ENCODE data around the gene PKNOX2.
"Not testable (repeated sequence)": the region's sequence is repeated elsewhere in the genome, so short reads cannot be mapped to it uniquely, and the experiment has no call there.

The PKNOX2 gene

DNA sequence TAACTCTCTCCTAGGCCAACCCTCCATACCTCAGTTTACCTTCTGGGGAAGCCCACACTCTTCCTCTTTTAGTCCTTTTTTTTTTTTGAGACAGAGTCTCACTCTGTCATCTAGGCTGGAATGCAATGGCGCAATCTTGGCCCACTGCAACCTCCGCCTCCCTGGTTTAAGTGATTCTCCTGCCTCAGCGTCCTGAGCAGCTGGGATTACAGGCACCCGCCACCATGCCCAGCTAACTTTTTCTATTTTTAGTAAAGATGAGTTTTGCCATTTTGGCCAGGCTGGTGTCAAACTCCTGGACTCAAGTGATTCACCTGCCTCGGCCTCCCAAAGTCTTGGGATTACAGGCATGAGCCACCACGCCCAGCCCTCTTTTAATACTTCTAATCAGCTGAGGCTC, 58.6 kb downstream of the PKNOX2 start:
- not testable (repeated sequence) for H3K4me3 ChIP-seq (ENCODE audit: low read depth, low read length); H2AFZ ChIP-seq (ENCODE audit: low read length, unreplicated experiment); H3K79me2 ChIP-seq (ENCODE audit: control insufficient read depth, insufficient read depth, low read length, unreplicated experiment); H3K36me3 ChIP-seq (ENCODE audit: insufficient read depth, low read length); H3K27ac ChIP-seq (ENCODE audit: low read depth, low read length); H3K4me1 ChIP-seq (ENCODE audit: control insufficient read depth, insufficient read depth, low read length, unreplicated experiment)
- H3K27me3 ChIP-seq (ENCODE audit: insufficient read depth, low read length): peaks cover 38% of the 10 kb centered on the region

DNA sequence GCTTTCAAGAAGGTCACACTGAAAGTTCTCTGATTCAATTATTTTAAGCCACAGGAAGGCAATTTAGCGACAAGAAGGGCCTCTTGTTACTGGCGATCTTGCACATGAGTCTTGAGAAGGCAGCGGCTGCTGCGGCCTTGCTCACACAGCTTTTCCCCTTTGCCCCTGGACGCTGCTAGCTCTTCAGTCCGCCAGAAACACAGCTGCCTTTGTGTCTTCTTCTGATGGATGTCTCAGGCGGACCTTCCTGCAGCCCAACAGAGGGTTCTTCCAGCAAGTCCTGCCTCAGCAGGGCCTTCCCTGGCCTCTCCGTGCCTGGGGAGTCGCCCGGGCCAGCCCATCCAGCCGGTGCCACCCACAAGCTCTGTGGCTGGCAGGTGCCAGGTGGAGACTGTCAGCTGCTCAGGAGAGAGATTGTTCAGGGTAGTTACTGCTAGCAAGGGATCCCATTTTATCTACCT, 59.4 kb downstream of the PKNOX2 start:
- no peak overlapping the region for H3K27ac ChIP-seq (ENCODE audit: low read depth, low read length)
- no peaks in the 10 kb centered on the region for H3K79me2 ChIP-seq (ENCODE audit: control insufficient read depth, insufficient read depth, low read length, unreplicated experiment)
- no peak overlapping the region for H3K4me3 ChIP-seq (ENCODE audit: low read depth, low read length)
- peaks cover 30% of the 10 kb centered on the region for H3K27me3 ChIP-seq (ENCODE audit: insufficient read depth, low read length)
- H3K4me1 ChIP-seq (ENCODE audit: control insufficient read depth, insufficient read depth, low read length, unreplicated experiment): no peaks in the 10 kb centered on the region
- no peak overlapping the region for H2AFZ ChIP-seq (ENCODE audit: low read length, unreplicated experiment)
- H3K36me3 ChIP-seq (ENCODE audit: insufficient read depth, low read length): no peaks in the 10 kb centered on the region

DNA sequence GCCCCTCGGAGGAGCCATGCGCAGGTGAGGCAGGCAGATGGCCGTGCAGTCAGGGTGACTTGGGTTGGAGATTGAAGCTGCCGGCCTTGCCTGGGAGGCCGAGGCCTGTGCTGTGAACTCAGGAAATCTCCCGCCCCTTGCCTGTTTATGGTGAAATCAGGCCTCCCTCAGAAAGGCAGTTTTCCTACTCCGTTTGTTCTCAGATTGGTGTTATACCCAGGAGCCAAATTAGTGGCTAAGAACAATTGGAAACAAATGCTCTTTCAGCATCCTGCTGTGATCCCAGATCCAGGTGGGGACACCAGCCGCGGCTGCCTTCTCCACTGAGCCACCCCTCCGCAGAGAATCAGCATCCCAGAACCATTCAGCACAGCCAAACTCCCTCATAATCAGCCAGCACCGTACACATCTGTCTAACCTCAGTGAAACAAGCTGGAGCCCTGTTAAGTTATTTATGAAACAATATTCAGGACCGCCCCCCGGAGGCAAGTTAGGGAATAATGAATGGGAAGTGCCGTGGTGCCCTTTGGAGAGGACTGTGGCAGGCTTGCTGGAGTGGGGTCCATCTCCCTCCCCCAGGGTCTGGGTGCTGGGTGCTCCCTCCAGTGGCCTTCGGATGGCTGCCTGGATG, 60.0 kb downstream of the PKNOX2 start:
- Histone ChIP-seq H3K4me1 (ENCODE audit: control insufficient read depth, insufficient read depth, low read length, unreplicated experiment) (no peaks in the 10 kb centered on the region), H3K27ac (ENCODE audit: low read depth, low read length) (no peak overlapping the region), H2AFZ (ENCODE audit: low read length, unreplicated experiment) (no peak overlapping the region), H3K36me3 (ENCODE audit: insufficient read depth, low read length) (no peaks in the 10 kb centered on the region), H3K27me3 (ENCODE audit: insufficient read depth, low read length) (peaks cover 30% of the 10 kb centered on the region), H3K79me2 (ENCODE audit: control insufficient read depth, insufficient read depth, low read length, unreplicated experiment) (no peaks in the 10 kb centered on the region), H3K4me3 (ENCODE audit: low read depth, low read length) (no peak overlapping the region)

DNA sequence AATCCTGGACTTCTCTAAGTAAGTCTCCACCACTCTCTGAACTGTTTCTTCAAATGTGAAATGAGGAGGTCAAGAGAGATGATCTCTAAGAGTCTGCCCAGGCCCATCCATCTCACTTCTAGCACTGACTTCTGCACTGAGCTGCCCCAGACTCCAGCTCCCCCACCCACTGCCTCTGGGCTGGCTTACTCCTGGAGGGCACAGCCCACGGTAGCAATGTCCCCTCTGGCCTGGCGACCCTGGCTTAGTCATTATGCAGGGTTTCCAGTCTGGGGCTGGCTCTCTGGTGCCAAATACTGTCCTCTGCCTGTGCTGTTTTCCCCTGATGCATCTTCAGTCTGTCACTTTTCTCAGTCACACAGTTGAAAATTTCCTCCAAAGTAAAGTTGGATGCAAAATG, 60.9 kb downstream of the PKNOX2 start:
- Histone ChIP-seq H3K36me3 (ENCODE audit: insufficient read depth, low read length) (no peaks in the 10 kb centered on the region), H3K4me1 (ENCODE audit: control insufficient read depth, insufficient read depth, low read length, unreplicated experiment) (no peaks in the 10 kb centered on the region), H3K79me2 (ENCODE audit: control insufficient read depth, insufficient read depth, low read length, unreplicated experiment) (no peaks in the 10 kb centered on the region), H3K27ac (ENCODE audit: low read depth, low read length) (no peak overlapping the region), H3K27me3 (ENCODE audit: insufficient read depth, low read length) (peaks cover 31% of the 10 kb centered on the region), H2AFZ (ENCODE audit: low read length, unreplicated experiment) (no peak overlapping the region), H3K4me3 (ENCODE audit: low read depth, low read length) (no peak overlapping the region)

DNA sequence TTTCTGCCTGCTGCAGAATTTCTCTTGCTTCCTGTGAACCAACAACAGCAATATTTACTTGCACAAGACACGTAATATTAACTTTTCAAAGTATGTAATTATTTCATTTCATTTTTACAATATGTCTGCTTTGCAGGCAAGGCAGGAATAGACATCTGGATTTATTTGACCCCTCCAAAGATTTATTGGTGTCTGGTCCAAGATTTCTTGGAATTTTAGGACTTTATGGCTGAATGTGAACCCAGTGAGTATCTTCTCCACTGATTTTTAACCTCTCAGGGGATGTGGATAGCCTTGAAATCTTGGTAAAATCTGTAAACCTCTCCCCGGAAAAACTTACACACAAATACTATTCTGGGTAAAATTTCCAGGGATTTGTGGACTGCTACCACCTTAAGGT, 61.5 kb downstream of the PKNOX2 start:
- H3K27ac ChIP-seq (ENCODE audit: low read depth, low read length): no peak overlapping the region
- no peaks in the 10 kb centered on the region for H3K4me1 ChIP-seq (ENCODE audit: control insufficient read depth, insufficient read depth, low read length, unreplicated experiment)
- H3K79me2 ChIP-seq (ENCODE audit: control insufficient read depth, insufficient read depth, low read length, unreplicated experiment): no peaks in the 10 kb centered on the region
- no peaks in the 10 kb centered on the region for H3K36me3 ChIP-seq (ENCODE audit: insufficient read depth, low read length)
- H3K4me3 ChIP-seq (ENCODE audit: low read depth, low read length): no peak overlapping the region
- peaks cover 35% of the 10 kb centered on the region for H3K27me3 ChIP-seq (ENCODE audit: insufficient read depth, low read length)
- no peak overlapping the region for H2AFZ ChIP-seq (ENCODE audit: low read length, unreplicated experiment)

DNA sequence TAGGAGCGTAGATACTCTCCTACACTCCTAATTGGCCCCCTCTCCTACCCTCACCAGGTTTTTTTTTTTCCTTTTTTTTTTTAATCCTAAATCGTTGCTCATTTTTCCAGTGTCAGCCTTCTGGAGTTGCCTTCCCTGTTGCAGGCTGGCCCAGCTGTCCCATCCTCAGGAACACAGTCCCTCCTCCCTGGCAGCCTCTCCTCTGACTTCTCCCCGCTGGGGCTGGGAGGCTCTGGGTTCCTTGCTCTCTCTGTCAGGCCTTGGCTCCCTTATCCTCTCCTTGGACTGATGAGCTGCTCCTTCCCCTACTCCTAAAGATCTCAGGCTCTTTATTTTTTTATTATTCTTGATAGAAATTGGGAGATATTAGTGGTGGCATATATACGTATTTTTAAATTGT, 62.2 kb downstream of the PKNOX2 start:
- no peak overlapping the region for H3K4me3 ChIP-seq (ENCODE audit: low read depth, low read length)
- no peaks in the 10 kb centered on the region for H3K4me1 ChIP-seq (ENCODE audit: control insufficient read depth, insufficient read depth, low read length, unreplicated experiment)
- H3K36me3 ChIP-seq (ENCODE audit: insufficient read depth, low read length): no peaks in the 10 kb centered on the region
- no peaks in the 10 kb centered on the region for H3K79me2 ChIP-seq (ENCODE audit: control insufficient read depth, insufficient read depth, low read length, unreplicated experiment)
- H2AFZ ChIP-seq (ENCODE audit: low read length, unreplicated experiment): no peak overlapping the region
- H3K27me3 ChIP-seq (ENCODE audit: insufficient read depth, low read length): peaks cover 42% of the 10 kb centered on the region
- H3K27ac ChIP-seq (ENCODE audit: low read depth, low read length): no peak overlapping the region

DNA sequence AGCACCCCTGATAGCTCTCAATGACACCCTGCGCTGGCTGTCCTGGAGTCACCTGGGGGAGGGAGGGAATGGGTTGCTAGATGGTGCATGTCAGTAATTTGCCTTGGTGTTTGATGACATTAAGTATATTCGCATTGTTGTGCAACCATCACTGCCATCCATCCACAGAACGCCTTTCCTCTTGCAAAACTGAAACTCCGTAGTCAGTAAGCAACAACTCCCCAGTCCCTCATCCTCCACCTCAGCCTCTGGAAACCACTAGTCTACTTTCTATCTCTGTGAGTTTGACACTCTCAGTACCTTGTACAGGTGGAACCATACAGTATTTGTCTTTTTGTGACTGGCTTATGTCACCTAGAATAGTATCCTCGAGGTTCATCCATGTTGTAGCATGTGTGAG, 62.6 kb downstream of the PKNOX2 start:
- Histone ChIP-seq H3K4me1 (ENCODE audit: control insufficient read depth, insufficient read depth, low read length, unreplicated experiment) (no peaks in the 10 kb centered on the region), H3K36me3 (ENCODE audit: insufficient read depth, low read length) (no peaks in the 10 kb centered on the region), H3K27ac (ENCODE audit: low read depth, low read length) (no peak overlapping the region), H3K27me3 (ENCODE audit: insufficient read depth, low read length) (peaks cover 46% of the 10 kb centered on the region), H3K4me3 (ENCODE audit: low read depth, low read length) (no peak overlapping the region), H3K79me2 (ENCODE audit: control insufficient read depth, insufficient read depth, low read length, unreplicated experiment) (no peaks in the 10 kb centered on the region), H2AFZ (ENCODE audit: low read length, unreplicated experiment) (no peak overlapping the region)

DNA sequence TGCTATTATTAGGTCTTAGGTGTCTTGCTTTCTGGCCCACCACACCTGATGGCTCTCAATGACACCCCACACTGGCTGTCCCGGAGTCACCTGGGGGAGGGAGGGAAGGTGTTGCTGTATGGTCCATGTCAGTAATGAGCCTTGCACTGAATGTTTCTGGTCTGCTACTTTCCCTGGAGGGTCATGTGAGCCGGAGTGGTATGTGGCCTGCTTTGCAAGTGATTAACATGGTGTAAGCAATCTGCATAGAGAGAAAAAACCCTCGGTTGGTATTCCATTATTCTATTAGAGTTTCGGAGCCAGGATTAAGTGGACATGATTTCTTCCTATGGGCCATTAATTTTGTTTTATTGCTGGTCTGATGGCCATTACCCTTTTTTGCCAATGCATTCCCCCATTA, 63.9 kb downstream of the PKNOX2 start:
- no peak overlapping the region for H3K4me3 ChIP-seq (ENCODE audit: low read depth, low read length)
- no peaks in the 10 kb centered on the region for H3K4me1 ChIP-seq (ENCODE audit: control insufficient read depth, insufficient read depth, low read length, unreplicated experiment)
- no peak overlapping the region for H2AFZ ChIP-seq (ENCODE audit: low read length, unreplicated experiment)
- no peak overlapping the region for H3K27ac ChIP-seq (ENCODE audit: low read depth, low read length)
- no peaks in the 10 kb centered on the region for H3K79me2 ChIP-seq (ENCODE audit: control insufficient read depth, insufficient read depth, low read length, unreplicated experiment)
- no peaks in the 10 kb centered on the region for H3K36me3 ChIP-seq (ENCODE audit: insufficient read depth, low read length)
- peaks cover 59% of the 10 kb centered on the region for H3K27me3 ChIP-seq (ENCODE audit: insufficient read depth, low read length)

DNA sequence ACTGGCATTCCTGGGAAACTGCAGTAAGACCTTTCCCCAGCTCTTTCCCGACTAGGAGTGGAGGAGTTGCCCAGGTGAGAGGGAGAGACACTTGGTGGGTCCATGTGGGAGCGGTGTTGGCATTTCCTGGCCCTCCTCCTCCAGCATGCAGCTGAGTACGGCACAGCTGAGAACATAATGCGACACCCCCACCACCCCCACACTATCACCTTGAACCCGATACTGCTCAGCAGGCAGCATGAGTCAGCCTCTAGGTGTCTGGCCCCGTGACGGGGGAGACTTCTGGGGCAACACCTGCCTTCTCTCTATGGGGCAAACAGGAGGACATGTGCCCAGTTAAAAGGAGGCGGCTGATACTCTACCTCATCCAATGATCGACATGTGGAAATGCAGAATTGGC, 64.4 kb downstream of the PKNOX2 start:
- Histone ChIP-seq H2AFZ (ENCODE audit: low read length, unreplicated experiment) (no peak overlapping the region), H3K79me2 (ENCODE audit: control insufficient read depth, insufficient read depth, low read length, unreplicated experiment) (no peaks in the 10 kb centered on the region), H3K36me3 (ENCODE audit: insufficient read depth, low read length) (no peaks in the 10 kb centered on the region), H3K4me1 (ENCODE audit: control insufficient read depth, insufficient read depth, low read length, unreplicated experiment) (no peaks in the 10 kb centered on the region), H3K27ac (ENCODE audit: low read depth, low read length) (no peak overlapping the region), H3K27me3 (ENCODE audit: insufficient read depth, low read length) (peaks cover 64% of the 10 kb centered on the region), H3K4me3 (ENCODE audit: low read depth, low read length) (no peak overlapping the region)

DNA sequence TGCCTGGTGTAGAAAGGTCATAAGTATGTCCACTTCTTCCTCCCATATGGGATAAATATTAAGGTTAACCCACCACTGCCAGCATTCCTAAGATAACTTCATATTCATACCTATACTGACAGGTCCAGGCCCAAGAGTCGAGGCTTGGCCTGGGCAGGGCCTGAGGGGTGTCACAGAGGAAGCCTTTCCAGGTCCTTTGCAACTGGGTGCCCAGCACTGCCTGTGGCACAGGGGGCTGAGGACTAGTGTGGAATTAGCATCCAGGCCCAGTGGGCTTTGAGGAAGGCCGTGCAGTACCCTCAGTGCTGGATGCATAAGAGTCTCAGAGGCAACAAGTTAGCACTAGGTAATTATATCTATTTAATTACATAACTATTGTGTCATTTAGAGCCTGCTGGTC, 65.4 kb downstream of the PKNOX2 start:
- Histone ChIP-seq H3K27me3 (ENCODE audit: insufficient read depth, low read length) (peaks cover 73% of the 10 kb centered on the region), H2AFZ (ENCODE audit: low read length, unreplicated experiment) (no peak overlapping the region), H3K79me2 (ENCODE audit: control insufficient read depth, insufficient read depth, low read length, unreplicated experiment) (no peaks in the 10 kb centered on the region), H3K36me3 (ENCODE audit: insufficient read depth, low read length) (no peaks in the 10 kb centered on the region), H3K4me1 (ENCODE audit: control insufficient read depth, insufficient read depth, low read length, unreplicated experiment) (no peaks in the 10 kb centered on the region), H3K27ac (ENCODE audit: low read depth, low read length) (no peak overlapping the region), H3K4me3 (ENCODE audit: low read depth, low read length) (no peak overlapping the region)

DNA sequence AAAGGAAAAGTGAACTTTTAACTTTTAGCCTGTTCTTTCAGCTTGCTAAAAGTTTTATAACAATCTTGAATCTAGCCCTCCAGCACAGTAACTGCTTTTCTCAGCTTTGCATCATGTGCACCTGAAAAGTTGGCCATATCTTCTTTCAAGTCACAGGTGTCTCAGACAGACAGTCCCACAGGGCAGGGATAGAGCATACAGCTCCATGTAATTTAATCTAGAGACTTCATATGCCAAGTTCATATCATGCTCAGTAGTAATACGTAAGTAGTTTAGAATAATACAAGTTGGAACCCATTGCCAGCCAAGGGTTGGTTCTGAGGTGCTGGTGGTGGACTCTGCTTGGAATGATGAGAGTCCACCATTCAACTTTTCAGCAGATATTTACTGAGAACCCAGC, 68.6 kb downstream of the PKNOX2 start:
- Histone ChIP-seq H2AFZ (ENCODE audit: low read length, unreplicated experiment) (no peak overlapping the region), H3K36me3 (ENCODE audit: insufficient read depth, low read length) (no peaks in the 10 kb centered on the region), H3K4me1 (ENCODE audit: control insufficient read depth, insufficient read depth, low read length, unreplicated experiment) (no peaks in the 10 kb centered on the region), H3K79me2 (ENCODE audit: control insufficient read depth, insufficient read depth, low read length, unreplicated experiment) (no peaks in the 10 kb centered on the region), H3K27ac (ENCODE audit: low read depth, low read length) (no peak overlapping the region), H3K27me3 (ENCODE audit: insufficient read depth, low read length) (peaks cover 69% of the 10 kb centered on the region), H3K4me3 (ENCODE audit: low read depth, low read length) (no peak overlapping the region)

All from ACC112 (cell line).